ENCODE data around the gene IFNAR1. TPM values are rescaled to one million over a fixed set of nuclear protein-coding genes. Genes with fewer than 3 reads are reported as not detected.
"Not testable (repeated sequence)": the region's sequence is repeated elsewhere in the genome, so short reads cannot be mapped to it uniquely, and the experiment has no call there.

Gene IFNAR1
- total RNA-seq, 4 donors from 2014 or later: 12.4 to 19.3 (median 15.5) TPM

DNA sequence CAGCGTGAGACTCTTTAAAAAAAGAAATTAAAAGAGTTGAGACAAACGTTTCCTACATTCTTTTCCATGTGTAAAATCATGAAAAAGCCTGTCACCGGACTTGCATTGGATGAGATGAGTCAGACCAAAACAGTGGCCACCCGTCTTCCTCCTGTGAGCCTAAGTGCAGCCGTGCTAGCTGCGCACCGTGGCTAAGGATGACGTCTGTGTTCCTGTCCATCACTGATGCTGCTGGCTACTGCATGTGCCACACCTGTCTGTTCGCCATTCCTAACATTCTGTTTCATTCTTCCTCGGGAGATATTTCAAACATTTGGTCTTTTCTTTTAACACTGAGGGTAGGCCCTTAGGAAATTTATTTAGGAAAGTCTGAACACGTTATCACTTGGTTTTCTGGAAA is 31.2 kb downstream of the IFNAR1 start:
- Histone ChIP-seq H3K4me3 (no peak overlapping the region), H3K9me3 (no peaks in the 10 kb centered on the region), H3K4me1 (peaks cover 6 to 12% (median 10%) of the 10 kb centered on the region in 3 donors), H3K27me3 (no peaks in the 10 kb centered on the region), H3K27ac (no peak overlapping the region), H3K36me3 (peaks cover 0 to 72% (median 17%) of the 10 kb centered on the region in 3 donors)
- DNase-seq: no peak
- WGBS, 2 donors: 60 to 70% methylated on average over 11 of the region's 11 CpGs
- no peak for TF ChIP-seq POLR2A (IDR thresholded peaks at IDR 0.05)
- intact Hi-C loops (cut with DNase I): loop anchor here (10.0 kb wide), 1 partner anchor 151 kb away; no protein-coding TSS in a partner anchor

- no peaks in the 10 kb centered on the region for H3K9me3 ChIP-seq
- no peak overlapping the region for H3K27ac ChIP-seq
- H3K27me3 ChIP-seq: no peaks in the 10 kb centered on the region
- H3K4me1 ChIP-seq: peaks cover 17 to 24% (median 22%) of the 10 kb centered on the region in 3 donors
- DNase-seq: no peak
- intact Hi-C loops (cut with DNase I): loop anchor here (10.0 kb wide), 1 partner anchor 152 kb away; no protein-coding TSS in a partner anchor
- H3K4me3 ChIP-seq: no peak overlapping the region
- 81 to 87% methylated on average over 6 to 8 of the region's 8 CpGs for WGBS, 2 donors
- TF ChIP-seq, protein P1, sequence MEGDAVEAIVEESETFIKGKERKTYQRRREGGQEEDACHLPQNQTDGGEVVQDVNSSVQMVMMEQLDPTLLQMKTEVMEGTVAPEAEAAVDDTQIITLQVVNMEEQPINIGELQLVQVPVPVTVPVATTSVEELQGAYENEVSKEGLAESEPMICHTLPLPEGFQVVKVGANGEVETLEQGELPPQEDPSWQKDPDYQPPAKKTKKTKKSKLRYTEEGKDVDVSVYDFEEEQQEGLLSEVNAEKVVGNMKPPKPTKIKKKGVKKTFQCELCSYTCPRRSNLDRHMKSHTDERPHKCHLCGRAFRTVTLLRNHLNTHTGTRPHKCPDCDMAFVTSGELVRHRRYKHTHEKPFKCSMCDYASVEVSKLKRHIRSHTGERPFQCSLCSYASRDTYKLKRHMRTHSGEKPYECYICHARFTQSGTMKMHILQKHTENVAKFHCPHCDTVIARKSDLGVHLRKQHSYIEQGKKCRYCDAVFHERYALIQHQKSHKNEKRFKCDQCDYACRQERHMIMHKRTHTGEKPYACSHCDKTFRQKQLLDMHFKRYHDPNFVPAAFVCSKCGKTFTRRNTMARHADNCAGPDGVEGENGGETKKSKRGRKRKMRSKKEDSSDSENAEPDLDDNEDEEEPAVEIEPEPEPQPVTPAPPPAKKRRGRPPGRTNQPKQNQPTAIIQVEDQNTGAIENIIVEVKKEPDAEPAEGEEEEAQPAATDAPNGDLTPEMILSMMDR (IDR thresholded peaks at IDR 0.05): no peak
- no peak for TF ChIP-seq POLR2A (IDR thresholded peaks at IDR 0.05)
- H3K36me3 ChIP-seq: peaks cover 0 to 60% (median 17%) of the 10 kb centered on the region in 3 donors
Observed at GRCh38 chr21:33357177-33357576, 32.4 kb downstream of the IFNAR1 start.

DNA sequence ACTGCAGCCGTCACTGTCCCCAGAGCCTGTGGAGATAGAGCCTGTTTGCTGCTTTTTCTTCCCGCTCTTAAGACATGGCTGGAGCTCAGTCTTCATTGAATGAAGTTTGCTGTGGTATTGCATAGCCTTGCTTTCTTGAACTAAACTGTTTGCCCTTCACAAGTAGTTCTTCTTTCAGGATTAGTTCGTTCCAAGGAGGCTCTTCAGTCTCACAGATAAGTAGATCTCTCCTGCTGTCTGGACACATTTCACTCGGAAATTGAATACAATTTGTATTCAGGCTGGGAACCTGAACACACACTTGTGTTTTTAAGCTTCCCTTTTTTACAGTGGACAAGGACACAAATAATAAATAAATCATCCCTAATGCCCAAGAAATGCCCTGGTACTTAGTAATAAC is 34.7 kb downstream of the IFNAR1 start:
- H3K27me3 ChIP-seq: no peaks in the 10 kb centered on the region
- no peaks in the 10 kb centered on the region for H3K9me3 ChIP-seq
- 78 to 80% methylated on average over 4 of the region's 4 CpGs for WGBS, 2 donors
- no peak overlapping the region for H3K4me3 ChIP-seq
- TF ChIP-seq POLR2A (IDR thresholded peaks at IDR 0.05): no peak
- DNase-seq: no peak
- H3K4me1 ChIP-seq: peaks cover 20 to 33% (median 25%) of the 10 kb centered on the region in 3 donors
- H3K36me3 ChIP-seq: peaks cover 0 to 39% (median 12%) of the 10 kb centered on the region in 3 donors
- H3K27ac ChIP-seq: peak overlapping the region in 1 of 4 donors; percentile 17
- intact Hi-C loops (cut with DNase I): loop anchor here (10.0 kb wide), 1 partner anchor 155 kb away; no protein-coding TSS in a partner anchor

DNA sequence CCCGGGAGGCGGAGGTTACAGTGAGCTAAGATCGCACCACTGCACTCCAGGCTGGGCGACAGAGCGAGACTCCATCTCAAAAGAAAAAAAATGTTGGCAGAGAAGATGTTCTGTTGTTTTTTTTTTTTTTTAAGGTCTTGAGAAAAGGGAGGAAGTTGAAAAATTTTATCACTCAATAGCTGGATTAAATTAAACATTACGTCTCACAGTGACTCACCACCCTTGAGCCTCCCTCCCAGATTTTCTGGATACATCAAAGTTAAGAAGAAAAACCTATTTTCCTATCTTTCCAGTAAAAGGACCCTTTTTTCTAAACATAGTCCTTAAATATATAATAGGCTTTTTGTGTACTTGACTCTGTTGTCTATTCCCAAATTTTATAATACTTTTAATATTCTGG is 35.5 kb downstream of the IFNAR1 start:
- intact Hi-C loops (cut with DNase I): loop anchor here (10.0 kb wide), 1 partner anchor 75 kb away; no protein-coding TSS in a partner anchor
- H3K9me3 ChIP-seq: no peaks in the 10 kb centered on the region
- H3K4me1 ChIP-seq: peaks cover 20 to 33% (median 25%) of the 10 kb centered on the region in 3 donors
- H3K36me3 ChIP-seq: peaks cover 0 to 30% (median 10%) of the 10 kb centered on the region in 3 donors
- DNase-seq: no peak
- H3K27ac ChIP-seq: peak overlapping the region; percentile 17 to 81 (median 66)
- no peak overlapping the region for H3K4me3 ChIP-seq
- 37 to 39% methylated on average over 6 of the region's 6 CpGs for WGBS, 2 donors
- H3K27me3 ChIP-seq: no peaks in the 10 kb centered on the region
- TF ChIP-seq, protein P1 (IDR thresholded peaks at IDR 0.05): no peak
- no peak for TF ChIP-seq POLR2A (IDR thresholded peaks at IDR 0.05)

DNA sequence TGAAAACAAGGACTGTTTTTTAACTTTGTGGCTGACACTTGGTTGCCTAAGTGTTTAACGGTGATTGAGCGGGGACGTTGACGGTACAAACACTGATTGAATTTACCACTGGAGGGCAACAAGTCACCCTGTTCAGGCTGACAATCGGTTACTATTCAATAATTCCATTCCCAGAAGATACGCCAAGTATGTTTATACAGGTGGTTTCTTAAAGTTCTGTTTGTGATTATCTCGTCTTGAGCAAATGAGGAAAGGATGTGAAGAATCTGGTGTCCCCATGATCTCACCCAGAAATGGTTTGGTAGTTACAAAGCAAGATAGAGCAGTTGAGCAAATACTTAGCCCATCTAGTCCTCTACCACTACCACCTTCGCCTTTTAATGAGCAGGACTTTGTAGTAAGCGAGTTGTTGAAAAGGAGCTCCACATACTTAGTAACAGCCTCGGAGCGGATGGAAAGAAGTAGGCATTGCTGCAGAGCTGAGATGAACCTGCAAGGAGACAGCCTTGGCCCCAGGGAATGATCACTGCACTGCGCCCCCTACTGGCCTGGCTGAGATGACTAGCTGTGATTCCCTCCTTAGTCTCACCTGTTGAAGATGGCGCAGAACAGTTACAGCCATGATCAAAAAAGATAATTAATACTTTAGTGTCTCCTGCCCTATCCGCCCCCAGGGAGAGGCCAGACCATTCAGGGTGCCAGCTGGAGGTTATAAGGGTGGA is 36.3 kb downstream of the IFNAR1 start:
- intact Hi-C loops (cut with DNase I): loop anchor here (10.0 kb wide), 1 partner anchor 74 kb away; no protein-coding TSS in a partner anchor
- H3K27me3 ChIP-seq: no peaks in the 10 kb centered on the region
- peak overlapping the region; percentile 54 to 81 (median 70) for H3K27ac ChIP-seq
- WGBS, 2 donors: 10 to 11% methylated on average over 12 to 14 of the region's 14 CpGs
- H3K4me3 ChIP-seq: peak overlapping the region in 3 of 4 donors; percentile 13 to 50 (median 22)
- peaks cover 20 to 33% (median 25%) of the 10 kb centered on the region in 3 donors for H3K4me1 ChIP-seq
- TF ChIP-seq POLR2A (IDR thresholded peaks at IDR 0.05): no peak
- TF ChIP-seq, protein P1 (IDR thresholded peaks at IDR 0.05): peak; percentile 65 to 94 (median 84)
- no peak for DNase-seq
- H3K36me3 ChIP-seq: peaks cover 0 to 23% (median 2%) of the 10 kb centered on the region in 3 donors
- no peaks in the 10 kb centered on the region for H3K9me3 ChIP-seq

DNA sequence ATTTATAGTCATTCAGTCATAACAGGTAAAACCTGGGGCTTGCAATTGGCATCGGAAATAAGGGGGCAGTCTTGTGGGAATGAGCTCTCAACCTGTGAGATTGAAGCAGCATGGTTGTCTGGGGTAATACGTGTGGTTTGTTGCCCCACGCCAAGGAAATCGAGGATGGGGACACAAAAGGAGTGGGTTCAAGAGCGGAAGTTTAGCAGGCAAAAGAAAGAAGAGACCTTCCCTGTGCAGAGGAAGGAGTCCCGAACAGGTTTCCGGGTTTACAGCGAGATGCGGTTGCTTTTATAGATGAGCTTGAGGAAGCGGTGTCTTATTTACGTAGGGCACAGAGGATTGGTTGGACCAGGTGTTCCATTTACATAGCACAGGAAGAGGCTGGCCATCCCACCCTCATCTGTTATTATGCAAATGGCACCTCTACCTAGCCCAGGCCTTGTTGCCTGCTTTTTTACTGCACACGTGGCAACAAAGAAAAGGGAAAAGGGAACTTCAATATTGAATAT is 37.3 kb downstream of the IFNAR1 start:
- 43 to 45% methylated on average over 12 of the region's 12 CpGs for WGBS, 2 donors
- TF ChIP-seq, protein P1 (IDR thresholded peaks at IDR 0.05): no peak
- peak in 2 of 4 donors; percentile 70 to 77 for TF ChIP-seq POLR2A (IDR thresholded peaks at IDR 0.05)
- Histone ChIP-seq H3K36me3 (peaks cover 0 to 12% (median 0%) of the 10 kb centered on the region in 3 donors), H3K27ac (peak overlapping the region; percentile 54 to 81 (median 70)), H3K9me3 (peaks cover 0 to 8% (median under 1%) of the 10 kb centered on the region in 3 donors), H3K4me3 (peak overlapping the region in 3 of 4 donors; percentile 13 to 50 (median 22)), H3K4me1 (peaks cover 20 to 33% (median 25%) of the 10 kb centered on the region in 3 donors), H3K27me3 (no peaks in the 10 kb centered on the region)
- peak; percentile 21 for DNase-seq
- intact Hi-C loops (cut with DNase I): loop anchor here (10.0 kb wide), 1 partner anchor 73 kb away; no protein-coding TSS in a partner anchor

- WGBS, 2 donors: 51 to 57% methylated on average over 10 of the region's 10 CpGs
- intact Hi-C loops (cut with DNase I): loop anchor here (10.0 kb wide), 1 partner anchor 71 kb away; no protein-coding TSS in a partner anchor
- H3K27me3 ChIP-seq, H3K36me3 ChIP-seq, DNase-seq, H3K4me3 ChIP-seq: not testable (repeated sequence)
- peaks cover 0 to 28% (median 19%) of the 10 kb centered on the region in 3 donors for H3K9me3 ChIP-seq
- peaks cover 20 to 33% (median 25%) of the 10 kb centered on the region in 3 donors for H3K4me1 ChIP-seq
- H3K27ac ChIP-seq: peak overlapping the region; percentile 48 to 71 (median 60)
Observed at GRCh38 chr21:33363911-33364609, 39.3 kb downstream of the IFNAR1 start.
